ENCODE results near the gene CNEP1R1.

DNA sequence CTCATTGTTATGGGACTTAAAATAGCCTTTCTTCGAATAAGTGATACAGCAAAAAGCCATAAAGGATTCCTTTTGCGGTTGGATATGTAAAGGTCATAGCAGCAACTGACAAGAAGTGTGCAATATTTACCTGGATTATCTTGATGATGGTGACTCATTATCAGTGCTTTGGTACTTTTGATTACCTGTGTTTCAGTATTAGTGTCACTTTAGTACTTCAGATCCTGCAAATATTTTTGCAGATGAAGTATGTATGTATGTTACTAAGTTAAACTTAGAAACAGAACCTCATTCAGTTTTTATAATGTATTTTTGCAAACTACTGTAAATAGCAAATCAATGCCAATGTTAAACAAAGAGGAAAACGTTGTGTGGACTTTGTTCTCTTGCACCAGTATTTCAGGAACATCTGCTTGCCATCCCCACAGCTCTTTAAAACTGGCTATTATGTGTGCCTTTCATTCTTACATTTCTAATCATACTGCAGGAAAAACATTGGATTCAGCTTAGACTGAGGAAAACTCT is 10.5 kb downstream of the CNEP1R1 start:
- TF ChIP-seq HNRNPL (IDR thresholded peaks at IDR 0.05; ENCODE audit: low read depth, low read length) (no peak), POLR2A (conservative IDR thresholded peaks at IDR 0.05) (no peak), RUNX1 (IDR thresholded peaks at IDR 0.05; ENCODE audit: low read depth) (no peak), SIN3A (IDR thresholded peaks at IDR 0.05; ENCODE audit: borderline replicate concordance in 2 of 2, control insufficient read depth in 1 of 2, low read depth in 2 of 2, low read length in 2 of 2) (no peak), ZFX (CRISPR knock-in tag; IDR thresholded peaks at IDR 0.05) (no peak), ZNF232 (CRISPR knock-in tag; IDR thresholded peaks at IDR 0.05) (no peak), EP300 (IDR thresholded peaks at IDR 0.05; ENCODE audit: low read length) (no peak), STAT5B (CRISPR knock-in tag; IDR thresholded peaks at IDR 0.05) (no peak), ZNF584 (CRISPR knock-in tag; IDR thresholded peaks at IDR 0.05; ENCODE audit: low read depth) (no peak), BCL6 (CRISPR knock-in tag; IDR thresholded peaks at IDR 0.05) (no peak)
- TF ChIP-seq, protein P1, sequence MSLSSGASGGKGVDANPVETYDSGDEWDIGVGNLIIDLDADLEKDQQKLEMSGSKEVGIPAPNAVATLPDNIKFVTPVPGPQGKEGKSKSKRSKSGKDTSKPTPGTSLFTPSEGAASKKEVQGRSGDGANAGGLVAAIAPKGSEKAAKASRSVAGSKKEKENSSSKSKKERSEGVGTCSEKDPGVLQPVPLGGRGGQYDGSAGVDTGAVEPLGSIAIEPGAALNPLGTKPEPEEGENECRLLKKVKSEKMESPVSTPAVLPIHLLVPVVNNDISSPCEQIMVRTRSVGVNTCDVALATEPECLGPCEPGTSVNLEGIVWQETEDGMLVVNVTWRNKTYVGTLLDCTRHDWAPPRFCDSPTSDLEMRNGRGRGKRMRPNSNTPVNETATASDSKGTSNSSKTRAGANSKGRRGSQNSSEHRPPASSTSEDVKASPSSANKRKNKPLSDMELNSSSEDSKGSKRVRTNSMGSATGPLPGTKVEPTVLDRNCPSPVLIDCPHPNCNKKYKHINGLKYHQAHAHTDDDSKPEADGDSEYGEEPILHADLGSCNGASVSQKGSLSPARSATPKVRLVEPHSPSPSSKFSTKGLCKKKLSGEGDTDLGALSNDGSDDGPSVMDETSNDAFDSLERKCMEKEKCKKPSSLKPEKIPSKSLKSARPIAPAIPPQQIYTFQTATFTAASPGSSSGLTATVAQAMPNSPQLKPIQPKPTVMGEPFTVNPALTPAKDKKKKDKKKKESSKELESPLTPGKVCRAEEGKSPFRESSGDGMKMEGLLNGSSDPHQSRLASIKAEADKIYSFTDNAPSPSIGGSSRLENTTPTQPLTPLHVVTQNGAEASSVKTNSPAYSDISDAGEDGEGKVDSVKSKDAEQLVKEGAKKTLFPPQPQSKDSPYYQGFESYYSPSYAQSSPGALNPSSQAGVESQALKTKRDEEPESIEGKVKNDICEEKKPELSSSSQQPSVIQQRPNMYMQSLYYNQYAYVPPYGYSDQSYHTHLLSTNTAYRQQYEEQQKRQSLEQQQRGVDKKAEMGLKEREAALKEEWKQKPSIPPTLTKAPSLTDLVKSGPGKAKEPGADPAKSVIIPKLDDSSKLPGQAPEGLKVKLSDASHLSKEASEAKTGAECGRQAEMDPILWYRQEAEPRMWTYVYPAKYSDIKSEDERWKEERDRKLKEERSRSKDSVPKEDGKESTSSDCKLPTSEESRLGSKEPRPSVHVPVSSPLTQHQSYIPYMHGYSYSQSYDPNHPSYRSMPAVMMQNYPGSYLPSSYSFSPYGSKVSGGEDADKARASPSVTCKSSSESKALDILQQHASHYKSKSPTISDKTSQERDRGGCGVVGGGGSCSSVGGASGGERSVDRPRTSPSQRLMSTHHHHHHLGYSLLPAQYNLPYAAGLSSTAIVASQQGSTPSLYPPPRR (CRISPR knock-in tag; IDR thresholded peaks at IDR 0.05; ENCODE audit: borderline replicate concordance): no peak
- TF ChIP-seq, protein P2, sequence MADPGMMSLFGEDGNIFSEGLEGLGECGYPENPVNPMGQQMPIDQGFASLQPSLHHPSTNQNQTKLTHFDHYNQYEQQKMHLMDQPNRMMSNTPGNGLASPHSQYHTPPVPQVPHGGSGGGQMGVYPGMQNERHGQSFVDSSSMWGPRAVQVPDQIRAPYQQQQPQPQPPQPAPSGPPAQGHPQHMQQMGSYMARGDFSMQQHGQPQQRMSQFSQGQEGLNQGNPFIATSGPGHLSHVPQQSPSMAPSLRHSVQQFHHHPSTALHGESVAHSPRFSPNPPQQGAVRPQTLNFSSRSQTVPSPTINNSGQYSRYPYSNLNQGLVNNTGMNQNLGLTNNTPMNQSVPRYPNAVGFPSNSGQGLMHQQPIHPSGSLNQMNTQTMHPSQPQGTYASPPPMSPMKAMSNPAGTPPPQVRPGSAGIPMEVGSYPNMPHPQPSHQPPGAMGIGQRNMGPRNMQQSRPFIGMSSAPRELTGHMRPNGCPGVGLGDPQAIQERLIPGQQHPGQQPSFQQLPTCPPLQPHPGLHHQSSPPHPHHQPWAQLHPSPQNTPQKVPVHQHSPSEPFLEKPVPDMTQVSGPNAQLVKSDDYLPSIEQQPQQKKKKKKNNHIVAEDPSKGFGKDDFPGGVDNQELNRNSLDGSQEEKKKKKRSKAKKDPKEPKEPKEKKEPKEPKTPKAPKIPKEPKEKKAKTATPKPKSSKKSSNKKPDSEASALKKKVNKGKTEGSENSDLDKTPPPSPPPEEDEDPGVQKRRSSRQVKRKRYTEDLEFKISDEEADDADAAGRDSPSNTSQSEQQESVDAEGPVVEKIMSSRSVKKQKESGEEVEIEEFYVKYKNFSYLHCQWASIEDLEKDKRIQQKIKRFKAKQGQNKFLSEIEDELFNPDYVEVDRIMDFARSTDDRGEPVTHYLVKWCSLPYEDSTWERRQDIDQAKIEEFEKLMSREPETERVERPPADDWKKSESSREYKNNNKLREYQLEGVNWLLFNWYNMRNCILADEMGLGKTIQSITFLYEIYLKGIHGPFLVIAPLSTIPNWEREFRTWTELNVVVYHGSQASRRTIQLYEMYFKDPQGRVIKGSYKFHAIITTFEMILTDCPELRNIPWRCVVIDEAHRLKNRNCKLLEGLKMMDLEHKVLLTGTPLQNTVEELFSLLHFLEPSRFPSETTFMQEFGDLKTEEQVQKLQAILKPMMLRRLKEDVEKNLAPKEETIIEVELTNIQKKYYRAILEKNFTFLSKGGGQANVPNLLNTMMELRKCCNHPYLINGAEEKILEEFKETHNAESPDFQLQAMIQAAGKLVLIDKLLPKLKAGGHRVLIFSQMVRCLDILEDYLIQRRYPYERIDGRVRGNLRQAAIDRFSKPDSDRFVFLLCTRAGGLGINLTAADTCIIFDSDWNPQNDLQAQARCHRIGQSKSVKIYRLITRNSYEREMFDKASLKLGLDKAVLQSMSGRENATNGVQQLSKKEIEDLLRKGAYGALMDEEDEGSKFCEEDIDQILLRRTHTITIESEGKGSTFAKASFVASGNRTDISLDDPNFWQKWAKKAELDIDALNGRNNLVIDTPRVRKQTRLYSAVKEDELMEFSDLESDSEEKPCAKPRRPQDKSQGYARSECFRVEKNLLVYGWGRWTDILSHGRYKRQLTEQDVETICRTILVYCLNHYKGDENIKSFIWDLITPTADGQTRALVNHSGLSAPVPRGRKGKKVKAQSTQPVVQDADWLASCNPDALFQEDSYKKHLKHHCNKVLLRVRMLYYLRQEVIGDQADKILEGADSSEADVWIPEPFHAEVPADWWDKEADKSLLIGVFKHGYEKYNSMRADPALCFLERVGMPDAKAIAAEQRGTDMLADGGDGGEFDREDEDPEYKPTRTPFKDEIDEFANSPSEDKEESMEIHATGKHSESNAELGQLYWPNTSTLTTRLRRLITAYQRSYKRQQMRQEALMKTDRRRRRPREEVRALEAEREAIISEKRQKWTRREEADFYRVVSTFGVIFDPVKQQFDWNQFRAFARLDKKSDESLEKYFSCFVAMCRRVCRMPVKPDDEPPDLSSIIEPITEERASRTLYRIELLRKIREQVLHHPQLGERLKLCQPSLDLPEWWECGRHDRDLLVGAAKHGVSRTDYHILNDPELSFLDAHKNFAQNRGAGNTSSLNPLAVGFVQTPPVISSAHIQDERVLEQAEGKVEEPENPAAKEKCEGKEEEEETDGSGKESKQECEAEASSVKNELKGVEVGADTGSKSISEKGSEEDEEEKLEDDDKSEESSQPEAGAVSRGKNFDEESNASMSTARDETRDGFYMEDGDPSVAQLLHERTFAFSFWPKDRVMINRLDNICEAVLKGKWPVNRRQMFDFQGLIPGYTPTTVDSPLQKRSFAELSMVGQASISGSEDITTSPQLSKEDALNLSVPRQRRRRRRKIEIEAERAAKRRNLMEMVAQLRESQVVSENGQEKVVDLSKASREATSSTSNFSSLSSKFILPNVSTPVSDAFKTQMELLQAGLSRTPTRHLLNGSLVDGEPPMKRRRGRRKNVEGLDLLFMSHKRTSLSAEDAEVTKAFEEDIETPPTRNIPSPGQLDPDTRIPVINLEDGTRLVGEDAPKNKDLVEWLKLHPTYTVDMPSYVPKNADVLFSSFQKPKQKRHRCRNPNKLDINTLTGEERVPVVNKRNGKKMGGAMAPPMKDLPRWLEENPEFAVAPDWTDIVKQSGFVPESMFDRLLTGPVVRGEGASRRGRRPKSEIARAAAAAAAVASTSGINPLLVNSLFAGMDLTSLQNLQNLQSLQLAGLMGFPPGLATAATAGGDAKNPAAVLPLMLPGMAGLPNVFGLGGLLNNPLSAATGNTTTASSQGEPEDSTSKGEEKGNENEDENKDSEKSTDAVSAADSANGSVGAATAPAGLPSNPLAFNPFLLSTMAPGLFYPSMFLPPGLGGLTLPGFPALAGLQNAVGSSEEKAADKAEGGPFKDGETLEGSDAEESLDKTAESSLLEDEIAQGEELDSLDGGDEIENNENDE (IDR thresholded peaks at IDR 0.05; ENCODE audit: low read depth, low read length): no peak
